ENCODE data around the gene LRFN2. TPM values are rescaled to one million over a fixed set of nuclear protein-coding genes. Genes with fewer than 3 reads are reported as not detected.

Gene LRFN2
- total RNA-seq, 1 experiment from 2014 or later, result 26.6 TPM

- Histone ChIP-seq H3K4me1 (ENCODE audit: insufficient read depth, low read length, poor library complexity, severe bottlenecking) (peaks cover 32% of the 10 kb centered on the region), H3K36me3 (ENCODE audit: insufficient read depth, low read length, poor library complexity, severe bottlenecking) (no peaks in the 10 kb centered on the region), H3K27me3 (replicated peaks; ENCODE audit: insufficient read depth, low read depth, low read length, poor library complexity) (no peaks in the 10 kb centered on the region), H3K9me3 (ENCODE audit: low read depth, low read length, poor library complexity, severe bottlenecking) (no peaks in the 10 kb centered on the region), H3K4me3 (ENCODE audit: low read depth, low read length, poor library complexity, severe bottlenecking) (no peak overlapping the region), H3K27ac (ENCODE audit: low read depth, low read length, poor library complexity, severe bottlenecking) (peak overlapping the region; percentile 48)
- DNase-seq (ENCODE audit: low spot score), result peak; percentile 71
- intact Hi-C loops (cut with micrococcal nuclease; ENCODE audit: unreplicated experiment), result no loop called here
- POLR2A ChIA-PET (ENCODE audit: low non-redundant PET), result no interaction called here
- CTCF ChIA-PET, result no interaction called here
- TF ChIP-seq CTCF (conservative IDR thresholded peaks at IDR 0.05; ENCODE audit: low read depth, low read length), result peak; percentile 59
- TF ChIP-seq EZH2 (IDR thresholded peaks at IDR 0.05; ENCODE audit: borderline replicate concordance, low read depth, low read length, poor library complexity, severe bottlenecking), result no peak
- no TSS peak for BruUV-seq (replicated peaks)
These were observed 50.7 kb downstream of the LRFN2 start for GRCh38 chr6:40536442-40536841.

- no peaks in the 10 kb centered on the region for H3K36me3 ChIP-seq (ENCODE audit: insufficient read depth, low read length, poor library complexity, severe bottlenecking)
- TF ChIP-seq EZH2 (IDR thresholded peaks at IDR 0.05; ENCODE audit: borderline replicate concordance, low read depth, low read length, poor library complexity, severe bottlenecking) (no peak), CTCF (conservative IDR thresholded peaks at IDR 0.05; ENCODE audit: low read depth, low read length) (no peak)
- H3K4me1 ChIP-seq (ENCODE audit: insufficient read depth, low read length, poor library complexity, severe bottlenecking), result peaks cover 33% of the 10 kb centered on the region
- no TSS peak for BruUV-seq (replicated peaks)
- POLR2A ChIA-PET (ENCODE audit: low non-redundant PET), result no interaction called here
- no peaks in the 10 kb centered on the region for H3K27me3 ChIP-seq (replicated peaks; ENCODE audit: insufficient read depth, low read depth, low read length, poor library complexity)
- CTCF ChIA-PET, result no interaction called here
- H3K9me3 ChIP-seq (ENCODE audit: low read depth, low read length, poor library complexity, severe bottlenecking), result no peaks in the 10 kb centered on the region
- peak overlapping the region; percentile 48 for H3K27ac ChIP-seq (ENCODE audit: low read depth, low read length, poor library complexity, severe bottlenecking)
- intact Hi-C loops (cut with micrococcal nuclease; ENCODE audit: unreplicated experiment), result no loop called here
- DNase-seq (ENCODE audit: low spot score), result no peak
- H3K4me3 ChIP-seq (ENCODE audit: low read depth, low read length, poor library complexity, severe bottlenecking), result no peak overlapping the region
These were observed 51.3 kb downstream of the LRFN2 start for GRCh38 chr6:40535819-40536380.

- no peak overlapping the region for H3K27ac ChIP-seq (ENCODE audit: low read depth, low read length, poor library complexity, severe bottlenecking)
- CTCF ChIA-PET, result no interaction called here
These were observed 51.9 kb downstream of the LRFN2 start for GRCh38 chr6:40535110-40535818.

More at GRCh38 chr6:40535110-40535818, 51.9 kb downstream of the LRFN2 start:
- peaks cover 33% of the 10 kb centered on the region for H3K4me1 ChIP-seq (ENCODE audit: insufficient read depth, low read length, poor library complexity, severe bottlenecking)
- no peak overlapping the region for H3K4me3 ChIP-seq (ENCODE audit: low read depth, low read length, poor library complexity, severe bottlenecking)
- TF ChIP-seq EZH2 (IDR thresholded peaks at IDR 0.05; ENCODE audit: borderline replicate concordance, low read depth, low read length, poor library complexity, severe bottlenecking) (no peak), CTCF (conservative IDR thresholded peaks at IDR 0.05; ENCODE audit: low read depth, low read length) (no peak)
- H3K36me3 ChIP-seq (ENCODE audit: insufficient read depth, low read length, poor library complexity, severe bottlenecking), result no peaks in the 10 kb centered on the region
- POLR2A ChIA-PET (ENCODE audit: low non-redundant PET), result no interaction called here
- H3K27me3 ChIP-seq (replicated peaks; ENCODE audit: insufficient read depth, low read depth, low read length, poor library complexity), result no peaks in the 10 kb centered on the region
- no peaks in the 10 kb centered on the region for H3K9me3 ChIP-seq (ENCODE audit: low read depth, low read length, poor library complexity, severe bottlenecking)
- DNase-seq (ENCODE audit: low spot score), result no peak
- intact Hi-C loops (cut with micrococcal nuclease; ENCODE audit: unreplicated experiment), result no loop called here
- BruUV-seq (replicated peaks), result no TSS peak
